ENCODE results near the gene SORCS2. TPM values are rescaled to one million over a fixed set of nuclear protein-coding genes. Genes with fewer than 3 reads are reported as not detected.

SORCS2 gene
- total and polyA plus RNA-seq, 2 donors (not counting 1 experiment from before 2014, with no cell fraction given), result not detected

- 70% methylated on average over 8 of the region's 9 CpGs for WGBS (ENCODE audit: insufficient coverage)
- ChIA-PET CTCF (no interaction called here), POLR2A (no interaction called here)
- Mint-ChIP-seq H3K27me3 (peaks cover 5% of the 10 kb centered on the region), H3K27ac (no peak overlapping the region), H3K9me3 (ENCODE audit: insufficient read depth) (no peaks in the 10 kb centered on the region), H3K4me3 (no peak overlapping the region), H3K4me1 (no peaks in the 10 kb centered on the region)
- H3K4me3 ChIP-seq (ENCODE audit: control extremely low read depth in 1 of 5, extremely low read depth in 1 of 5, insufficient read depth in 1 of 5, low read depth in 2 of 5, low read length in 4 of 5), result no peak overlapping the region
- H2AFZ ChIP-seq (ENCODE audit: insufficient read depth, low read depth, low read length, poor library complexity, severe bottlenecking), result no peak overlapping the region
- ATAC-seq (ENCODE audit: low read depth) (no peak), DNase-seq (no peak)
- intact Hi-C loops (cut with micrococcal nuclease), result no loop called here
- H4K20me1 ChIP-seq (ENCODE audit: control insufficient read depth, insufficient read depth, low read length, poor library complexity, severe bottlenecking), result no peaks in the 10 kb centered on the region
- H3K79me2 ChIP-seq (ENCODE audit: control insufficient read depth, insufficient read depth, low read length), result no peaks in the 10 kb centered on the region
- no peaks in the 10 kb centered on the region for H3K36me3 ChIP-seq (replicated peaks in 1 of 2; ENCODE audit: control extremely low read depth in 1 of 2, control insufficient read depth in 1 of 2, extremely low read depth in 1 of 2, insufficient read depth in 2 of 2, low read length in 1 of 2)
- H3K4me1 ChIP-seq (ENCODE audit: control insufficient read depth in 2 of 2, insufficient read depth in 2 of 2, low read length in 2 of 2), result no peaks in the 10 kb centered on the region
- no peak overlapping the region for H3K4me2 ChIP-seq (replicated peaks; ENCODE audit: low read depth, low read length, poor library complexity, severe bottlenecking)
- no peaks in the 10 kb centered on the region for H3K27me3 ChIP-seq (replicated peaks in 1 of 4; ENCODE audit: control extremely low read depth in 1 of 4, control insufficient read depth in 3 of 4, insufficient read depth in 4 of 4, low read length in 3 of 4)
- TF ChIP-seq CTCF (IDR thresholded peaks at IDR 0.05), result no peak
- no peak overlapping the region for H3K27ac ChIP-seq (ENCODE audit: low read length in 2 of 2)
- H3K9me3 ChIP-seq (ENCODE audit: control extremely low read depth in 1 of 3, control insufficient read depth in 2 of 3, insufficient read depth in 1 of 3, low read length in 2 of 3), result no peaks in the 10 kb centered on the region
- no peak overlapping the region for H3K9ac ChIP-seq (ENCODE audit: low read length)
Observed at GRCh38 chr4:7700665-7701064, 508.3 kb downstream of the SORCS2 start.

- CTCF ChIA-PET, result no interaction called here
Observed at GRCh38 chr4:7701866-7702649, 509.7 kb downstream of the SORCS2 start.

More at GRCh38 chr4:7701866-7702649, 509.7 kb downstream of the SORCS2 start:
- Mint-ChIP-seq H3K27ac (peak overlapping the region; percentile 20), H3K4me3 (no peak overlapping the region), H3K27me3 (peaks cover 5% of the 10 kb centered on the region), H3K9me3 (ENCODE audit: insufficient read depth) (no peaks in the 10 kb centered on the region), H3K4me1 (no peaks in the 10 kb centered on the region)
- no peak for ATAC-seq (ENCODE audit: low read depth)
- Histone ChIP-seq H3K27me3 (replicated peaks in 1 of 4; ENCODE audit: control extremely low read depth in 1 of 4, control insufficient read depth in 3 of 4, insufficient read depth in 4 of 4, low read length in 3 of 4) (no peaks in the 10 kb centered on the region), H3K9ac (ENCODE audit: low read length) (no peak overlapping the region), H3K79me2 (ENCODE audit: control insufficient read depth, insufficient read depth, low read length) (no peaks in the 10 kb centered on the region), H3K4me2 (replicated peaks; ENCODE audit: low read depth, low read length, poor library complexity, severe bottlenecking) (no peak overlapping the region), H3K36me3 (replicated peaks in 1 of 2; ENCODE audit: control extremely low read depth in 1 of 2, control insufficient read depth in 1 of 2, extremely low read depth in 1 of 2, insufficient read depth in 2 of 2, low read length in 1 of 2) (no peaks in the 10 kb centered on the region), H2AFZ (ENCODE audit: insufficient read depth, low read depth, low read length, poor library complexity, severe bottlenecking) (no peak overlapping the region), H3K4me3 (ENCODE audit: control extremely low read depth in 1 of 5, extremely low read depth in 1 of 5, insufficient read depth in 1 of 5, low read depth in 2 of 5, low read length in 4 of 5) (no peak overlapping the region), H3K4me1 (ENCODE audit: control insufficient read depth in 2 of 2, insufficient read depth in 2 of 2, low read length in 2 of 2) (no peaks in the 10 kb centered on the region), H3K27ac (ENCODE audit: low read length in 2 of 2) (no peak overlapping the region), H4K20me1 (ENCODE audit: control insufficient read depth, insufficient read depth, low read length, poor library complexity, severe bottlenecking) (no peaks in the 10 kb centered on the region), H3K9me3 (ENCODE audit: control extremely low read depth in 1 of 3, control insufficient read depth in 2 of 3, insufficient read depth in 1 of 3, low read length in 2 of 3) (no peaks in the 10 kb centered on the region)
- 81% methylated on average over 19 of the region's 19 CpGs for WGBS (ENCODE audit: insufficient coverage)
- DNase-seq, result no peak
- TF ChIP-seq EZH2 (IDR thresholded peaks at IDR 0.05; ENCODE audit: borderline replicate concordance, insufficient read depth, low read depth, low read length, poor library complexity, severe bottlenecking) (no peak), CTCF (IDR thresholded peaks at IDR 0.05) (no peak)
- POLR2A ChIA-PET, result no interaction called here
- intact Hi-C loops (cut with micrococcal nuclease), result no loop called here
